PC-3 (cell line): Measurements from ENCODE around the gene STK24. TPM values are rescaled to one million over a fixed set of nuclear protein-coding genes. Genes with fewer than 3 reads are reported as not detected.
A peak's percentile ranks its signal among the peaks of the same experiment; 100 is the strongest.

Experiments
- ATAC-seq: fragments of 200-7000 bp; cut with Tn5 transposase; 2 replicates; pipeline ENCODE4 v1.9.1; 2020; ENCODE audit warnings: mild to moderate bottlenecking, moderate library complexity
- BruUV-seq: library from RNA; stranded (reverse); fragments of 400-500 nt; replicated peaks from 2 replicates; lab custom pipeline; 2021; lab: Mats Ljungman, UMichigan
- CTCF ChIA-PET: fragments of 300-600 bp; sonication (Branson Sonifier 250); formaldehyde crosslinking; loops from one replicate; lab custom pipeline; 2022; ENCODE audit warnings: antibody characterized with exemption; lab: Charles Lee
- POLR2A ChIA-PET: fragments of 300-600 bp; sonication (Branson Sonifier 250); formaldehyde crosslinking; loops from one replicate; lab custom pipeline; 2022; ENCODE audit warnings: antibody characterized with exemption; ENCODE audit not compliant: unreplicated experiment; lab: Charles Lee
- DNase-seq: peaks from one replicate; pipeline ENCODE4 v3.0.0-alpha.2; 2015
- H2AFZ ChIP-seq: fragments of 300-600 bp; sonication (generic); 2 replicates; pipeline ENCODE4 v1.6.0; 2016; ENCODE audit warnings: antibody characterized with exemption, low read length
- H3F3A ChIP-seq: fragments of 300-600 bp; sonication (generic); one replicate; pipeline ENCODE4 v1.6.0; 2017; ENCODE audit warnings: antibody characterized with exemption, low read length, control low read depth, mild to moderate bottlenecking; ENCODE audit not compliant: unreplicated experiment
- H3K27ac ChIP-seq: fragments of 300-600 bp; sonication (generic); 2 replicates; pipeline ENCODE4 v1.5.1; 2016; ENCODE audit warnings: mild to moderate bottlenecking, low read length
- H3K27me3 ChIP-seq: fragments of 300-600 bp; sonication (generic); 2 replicates; pipeline ENCODE4 v1.6.1; 2016; ENCODE audit warnings: low read length, mixed read lengths
- H3K36me3 ChIP-seq: fragments of 300-600 bp; sonication (generic); 2 replicates; pipeline ENCODE4 v1.6.1; 2016; ENCODE audit warnings: low read depth, mixed run types, low read length, mixed read lengths
- H3K4me1 ChIP-seq: fragments of 300-600 bp; sonication (generic); 2 replicates; pipeline ENCODE4 v1.5.1; 2016; ENCODE audit warnings: low read length; ENCODE audit not compliant: insufficient read depth
- H3K4me2 ChIP-seq: fragments of 300-600 bp; sonication (generic); 2 replicates; pipeline ENCODE4 v1.6.0; 2016; ENCODE audit warnings: low read length
- H3K4me3 ChIP-seq: fragments of 300-600 bp; sonication (generic); 2 replicates; pipeline ENCODE4 v1.5.1; 2016; ENCODE audit warnings: mild to moderate bottlenecking, low read length, mixed read lengths
- H3K79me2 ChIP-seq: fragments of 300-600 bp; sonication (generic); 2 replicates; pipeline ENCODE4 v1.6.1; 2017; ENCODE audit warnings: low read length, mixed read lengths
- H3K9ac ChIP-seq: fragments of 300-600 bp; sonication (generic); 2 replicates; pipeline ENCODE4 v1.6.0; 2016; ENCODE audit warnings: mild to moderate bottlenecking, low read length
- H3K9me2 ChIP-seq: fragments of 300-600 bp; sonication (generic); replicated peaks from 2 replicates; pipeline ENCODE4 v1.6.1; 2016; ENCODE audit warnings: mixed run types, low read length, mixed read lengths
- H3K9me3 ChIP-seq: fragments of 300-600 bp; sonication (generic); 2 replicates; pipeline ENCODE4 v1.6.1; 2016; ENCODE audit warnings: low read length, mixed read lengths
- H4K20me1 ChIP-seq: fragments of 300-600 bp; sonication (generic); 2 replicates; pipeline ENCODE4 v1.6.1; 2016; ENCODE audit warnings: low read length, mixed read lengths
- CTCF ChIP-seq: fragments of 300-600 bp; sonication (generic); conservative IDR thresholded peaks from 2 replicates; pipeline ENCODE4 v1.5.1; 2017; ENCODE audit warnings: antibody characterized with exemption, low read depth, mild to moderate bottlenecking, low read length
- EZH2 ChIP-seq: fragments of 300-600 bp; sonication (generic); IDR thresholded peaks from one replicate; pipeline ENCODE4 v1.6.1; 2017; ENCODE audit warnings: antibody characterized with exemption, mild to moderate bottlenecking, low read length; ENCODE audit not compliant: unreplicated experiment
- EZH2phosphoT487 ChIP-seq: fragments of 300-600 bp; sonication (generic); IDR thresholded peaks from 2 replicates; pipeline ENCODE4 v1.6.1; 2018; ENCODE audit warnings: mild to moderate bottlenecking, antibody characterized with exemption, low read length, borderline replicate concordance
- intact Hi-C: fragments of 100-400 bp; cut with micrococcal nuclease; formaldehyde crosslinking; loops from 2 replicates; pipeline ENCODE4 v1.9.0; 2023
- total RNA-seq: library from RNA; depleted of rRNA; stranded (reverse); fragments of >200 nt; gene quantifications from 2 replicates; pipeline ENCODE4 v1.2.3, GENCODE V29; 2014

The STK24 gene
- total RNA-seq, 1 experiment from 2014 or later: 52.4 TPM

- peaks cover 7% of the 10 kb centered on the region; the same call in 1 of the 2 replicates for H3K79me2 ChIP-seq
- ChIA-PET CTCF (no interaction called here), POLR2A (no interaction called here)
- no peaks in the 10 kb centered on the region for H3K4me1 ChIP-seq
- H3F3A ChIP-seq: no peaks in the 10 kb centered on the region
- no peak overlapping the region for H3K27ac ChIP-seq
- H2AFZ ChIP-seq: no peak overlapping the region
- no peak overlapping the region for H3K4me2 ChIP-seq
- H3K4me3 ChIP-seq: no peak overlapping the region
- no peaks in the 10 kb centered on the region for H3K9me3 ChIP-seq
- H3K9ac ChIP-seq: no peak overlapping the region
- DNase-seq: no peak
- H3K36me3 ChIP-seq: peaks cover 22% of the 10 kb centered on the region
- no peaks in the 10 kb centered on the region for H3K9me2 ChIP-seq
- no peak for TF ChIP-seq CTCF
- BruUV-seq: no TSS peak
- no peak for ATAC-seq
- no peaks in the 10 kb centered on the region for H3K27me3 ChIP-seq
- intact Hi-C loops: no loop called here
- no peaks in the 10 kb centered on the region for H4K20me1 ChIP-seq
Measured at GRCh38 chr13:98468929-98469328, 108.0 kb downstream of the STK24 start.

- Histone ChIP-seq H4K20me1 (no peaks in the 10 kb centered on the region), H3K9ac (no peak overlapping the region), H3K79me2 (peaks cover 7% of the 10 kb centered on the region; the same call in 1 of the 2 replicates), H3K36me3 (peaks cover 19% of the 10 kb centered on the region), H3K4me3 (no peak overlapping the region), H3K27ac (no peak overlapping the region), H3K4me2 (no peak overlapping the region), H3K27me3 (no peaks in the 10 kb centered on the region), H2AFZ (no peak overlapping the region), H3K4me1 (no peaks in the 10 kb centered on the region), H3K9me2 (no peaks in the 10 kb centered on the region), H3F3A (no peaks in the 10 kb centered on the region), H3K9me3 (no peaks in the 10 kb centered on the region)
- DNase-seq (no peak), ATAC-seq (peak; percentile 51)
- POLR2A ChIA-PET: no interaction called here
- CTCF ChIA-PET: no interaction called here
- BruUV-seq: no TSS peak
- intact Hi-C loops: no loop called here
- no peak for TF ChIP-seq CTCF
Measured at GRCh38 chr13:98468361-98468760, 108.5 kb downstream of the STK24 start.

GRCh38 chr13:98467263-98467985 is 109.5 kb downstream of the STK24 start:
- H3K4me3 ChIP-seq: no peak overlapping the region
- CTCF ChIA-PET: no interaction called here
- peaks cover 7% of the 10 kb centered on the region; the same call in 1 of the 2 replicates for H3K79me2 ChIP-seq

More at GRCh38 chr13:98467263-98467985, 109.5 kb downstream of the STK24 start:
- Histone ChIP-seq H3K9ac (no peak overlapping the region), H3K36me3 (peaks cover 20% of the 10 kb centered on the region), H3K4me2 (no peak overlapping the region), H2AFZ (no peak overlapping the region), H4K20me1 (no peaks in the 10 kb centered on the region), H3K9me2 (no peaks in the 10 kb centered on the region), H3K9me3 (no peaks in the 10 kb centered on the region), H3K4me1 (no peaks in the 10 kb centered on the region), H3F3A (no peaks in the 10 kb centered on the region), H3K27me3 (no peaks in the 10 kb centered on the region), H3K27ac (no peak overlapping the region)
- no peak for ATAC-seq
- intact Hi-C loops: no loop called here
- no peak for DNase-seq
- BruUV-seq: no TSS peak
- TF ChIP-seq EZH2: no peak
- TF ChIP-seq CTCF: no peak
- no peak for TF ChIP-seq EZH2phosphoT487
- POLR2A ChIA-PET: no interaction called here
